Measurements from ENCODE around the gene SYNRG.
"Not testable (repeated sequence)": the region's sequence is repeated elsewhere in the genome, so short reads cannot be mapped to it uniquely, and the experiment has no call there.

Gene SYNRG

GRCh38 chr17:37541880-37542660, 67.1 kb downstream of the SYNRG start:
- DNase-seq, result peak; percentile 6

- DNase-seq, result no peak
Observed at GRCh38 chr17:37538981-37539659, 70.1 kb downstream of the SYNRG start.

- no peak for DNase-seq
Observed at GRCh38 chr17:37535906-37536305, 73.3 kb downstream of the SYNRG start.

GRCh38 chr17:37532756-37533155, 76.5 kb downstream of the SYNRG start:
- DNase-seq, result no peak

GRCh38 chr17:37530420-37530819, 78.8 kb downstream of the SYNRG start:
- DNase-seq, result no peak

GRCh38 chr17:37527249-37527851, 81.9 kb downstream of the SYNRG start:
- DNase-seq, result peak; percentile 57

GRCh38 chr17:37523715-37524219, 85.5 kb downstream of the SYNRG start:
- DNase-seq, result no peak

GRCh38 chr17:37521821-37522220, 87.4 kb downstream of the SYNRG start:
- DNase-seq, result no peak

GRCh38 chr17:37520174-37520573, 89.0 kb downstream of the SYNRG start:
- no peak for DNase-seq

- DNase-seq, result no peak
Observed at GRCh38 chr17:37519251-37519985, 89.8 kb downstream of the SYNRG start.

- no peak for DNase-seq
Observed at GRCh38 chr17:37518826-37519225, 90.4 kb downstream of the SYNRG start.

- DNase-seq, result no peak
Observed at GRCh38 chr17:37517881-37518280, 91.3 kb downstream of the SYNRG start.

- DNase-seq, result no peak
Observed at GRCh38 chr17:37516127-37516571, 93.1 kb downstream of the SYNRG start.

GRCh38 chr17:37513711-37514110, 95.5 kb downstream of the SYNRG start:
- no peak for DNase-seq

GRCh38 chr17:37512442-37513068, 96.7 kb downstream of the SYNRG start:
- DNase-seq, result no peak

GRCh38 chr17:37511642-37512041, 97.6 kb downstream of the SYNRG start:
- DNase-seq, result not testable (repeated sequence)

GRCh38 chr17:37510056-37510455, 99.2 kb downstream of the SYNRG start:
- DNase-seq, result no peak

- DNase-seq, result no peak
Observed at GRCh38 chr17:37507111-37507510, 102.1 kb downstream of the SYNRG start.

GRCh38 chr17:37506678-37507077, 102.5 kb downstream of the SYNRG start:
- DNase-seq, result peak; percentile 23

GRCh38 chr17:37505333-37505732, 103.9 kb downstream of the SYNRG start:
- peak; percentile 14 for DNase-seq

GRCh38 chr17:37503148-37503547, 106.1 kb downstream of the SYNRG start:
- no peak for DNase-seq

Measured in activated CD4-positive, alpha-beta T cell treated with anti-CD3 and anti-CD28 coated beads, Interleukin-2, Interleukin-6, amounts not matched to agents 100 ng/mL and 50 ng/mL, durations not matched to agents 16 hours and 8 hours (primary cell).